GM20000 (cell line): ENCODE measurements around the gene SCUBE1.

Source experiments
- DNase-seq: peaks from one replicate; pipeline ENCODE4 v3.0.0; 2012; ENCODE audit warnings: low spot score
- CTCF ChIP-seq: IDR thresholded peaks from 2 replicates; pipeline ENCODE4 v1.5.1; 2012; ENCODE audit warnings: mild to moderate bottlenecking, control low read depth; ENCODE audit errors: extremely low read depth, missing control alignments

The SCUBE1 gene

GRCh38 chr22:43263645-43264514 lies 79.3 kb downstream of the SCUBE1 start:
- TF ChIP-seq CTCF, result no peak
- DNase-seq, result peak; percentile 86

DNA sequence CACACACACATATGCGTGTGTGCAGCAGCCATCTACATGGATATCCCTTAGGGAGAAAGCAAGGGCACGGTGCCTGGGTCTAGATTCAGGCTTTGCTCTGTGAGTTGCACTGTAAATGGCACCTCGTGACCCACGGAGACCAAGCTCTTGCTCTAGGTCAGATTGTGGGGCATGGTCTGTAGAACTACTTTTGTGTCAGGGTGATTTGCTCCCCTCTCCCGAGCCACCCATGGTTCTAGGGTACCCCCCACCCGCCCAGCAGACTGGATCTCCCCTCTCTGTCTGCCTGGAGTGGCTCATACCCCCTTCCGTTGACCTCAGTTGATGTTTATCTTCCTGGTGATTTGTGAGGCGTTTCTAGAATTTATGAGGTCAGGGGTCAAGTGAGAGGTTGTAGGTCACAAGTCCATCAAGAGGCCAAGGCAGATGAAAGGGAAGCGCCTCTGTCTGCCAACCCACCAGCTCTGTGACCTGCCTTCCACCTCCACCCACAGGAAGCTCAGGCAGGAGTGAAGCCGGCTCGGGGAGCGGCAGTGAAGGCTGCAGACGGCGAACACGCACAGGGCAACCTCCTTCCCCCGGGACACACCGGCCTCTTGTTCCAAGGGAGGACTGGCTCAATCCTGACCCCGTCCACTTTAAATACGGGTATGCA lies 80.1 kb downstream of the SCUBE1 start:
- no peak for TF ChIP-seq CTCF
- peak; percentile 57 for DNase-seq

DNA sequence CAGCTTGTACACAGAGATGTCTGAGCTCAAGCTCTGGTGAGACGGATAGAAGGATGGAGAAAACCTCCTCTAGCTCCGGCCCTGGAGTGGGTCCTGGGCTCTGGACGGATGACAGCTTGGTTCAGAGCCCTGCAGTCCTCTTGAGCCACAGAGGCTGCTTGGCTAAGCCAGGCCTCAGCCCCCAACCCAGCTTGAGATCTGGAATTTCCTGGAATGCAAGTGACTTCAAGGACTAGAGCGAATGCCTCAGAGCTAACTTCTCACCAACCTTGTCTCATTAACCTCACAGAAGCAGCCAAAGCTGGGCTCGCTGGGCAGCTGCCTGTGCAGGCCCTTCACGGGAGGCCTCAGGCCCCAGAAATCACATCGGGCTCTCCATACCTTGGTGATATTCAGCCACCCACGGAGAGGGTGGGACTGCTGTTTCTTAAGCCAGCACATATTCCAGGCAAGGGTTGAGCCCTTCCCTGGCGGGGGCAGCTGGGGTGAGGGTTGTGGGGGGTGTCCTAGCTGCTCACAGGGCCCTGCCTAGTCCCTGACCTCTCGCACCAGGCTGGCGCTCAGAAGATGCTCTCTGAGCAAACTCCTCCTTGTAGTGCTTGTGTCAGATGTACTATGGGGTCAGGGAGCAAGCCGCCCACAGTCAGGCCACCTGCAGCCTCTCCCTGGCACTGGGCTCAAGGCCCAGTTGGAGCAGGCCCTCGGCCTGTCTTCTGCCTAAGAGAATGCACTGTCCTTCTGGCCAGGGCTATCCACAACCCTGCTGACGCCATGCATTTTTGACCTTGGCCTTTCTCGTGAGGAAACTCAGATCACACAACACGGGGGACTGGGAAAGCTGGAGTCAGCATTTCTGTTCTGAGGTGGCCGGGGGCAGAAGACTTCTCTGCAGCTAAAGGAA lies 82.6 kb downstream of the SCUBE1 start:
- TF ChIP-seq CTCF, result no peak
- DNase-seq, result no peak

DNA sequence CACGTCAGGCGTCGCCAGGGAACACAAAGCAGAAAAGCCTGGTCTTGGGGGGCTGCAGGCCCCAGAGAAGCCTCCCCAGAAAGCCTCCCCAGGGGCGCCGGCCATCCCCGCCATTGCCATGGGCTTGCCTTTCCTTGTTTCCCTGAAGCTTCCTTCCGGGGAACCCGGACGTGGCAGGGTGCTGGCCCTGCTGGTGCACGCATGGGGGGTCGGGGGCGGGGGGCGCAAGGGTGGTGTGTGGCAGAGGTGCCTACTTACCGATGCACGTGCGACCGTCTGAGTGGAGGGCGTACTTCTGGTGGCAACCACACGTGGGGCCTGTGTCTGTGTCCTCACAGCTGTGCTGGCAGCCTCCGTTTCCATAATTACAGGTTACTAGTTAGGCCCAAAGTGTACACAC lies 85.2 kb downstream of the SCUBE1 start:
- DNase-seq, result no peak
- TF ChIP-seq CTCF, result no peak

GRCh38 chr22:43257549-43257948 lies 85.6 kb downstream of the SCUBE1 start:
- no peak for DNase-seq
- no peak for TF ChIP-seq CTCF

- TF ChIP-seq CTCF, result no peak
- DNase-seq, result no peak
Measured at GRCh38 chr22:43256976-43257545, 86.1 kb downstream of the SCUBE1 start.
